ENCODE measurements around the gene SCRN1.

Gene SCRN1

DNA sequence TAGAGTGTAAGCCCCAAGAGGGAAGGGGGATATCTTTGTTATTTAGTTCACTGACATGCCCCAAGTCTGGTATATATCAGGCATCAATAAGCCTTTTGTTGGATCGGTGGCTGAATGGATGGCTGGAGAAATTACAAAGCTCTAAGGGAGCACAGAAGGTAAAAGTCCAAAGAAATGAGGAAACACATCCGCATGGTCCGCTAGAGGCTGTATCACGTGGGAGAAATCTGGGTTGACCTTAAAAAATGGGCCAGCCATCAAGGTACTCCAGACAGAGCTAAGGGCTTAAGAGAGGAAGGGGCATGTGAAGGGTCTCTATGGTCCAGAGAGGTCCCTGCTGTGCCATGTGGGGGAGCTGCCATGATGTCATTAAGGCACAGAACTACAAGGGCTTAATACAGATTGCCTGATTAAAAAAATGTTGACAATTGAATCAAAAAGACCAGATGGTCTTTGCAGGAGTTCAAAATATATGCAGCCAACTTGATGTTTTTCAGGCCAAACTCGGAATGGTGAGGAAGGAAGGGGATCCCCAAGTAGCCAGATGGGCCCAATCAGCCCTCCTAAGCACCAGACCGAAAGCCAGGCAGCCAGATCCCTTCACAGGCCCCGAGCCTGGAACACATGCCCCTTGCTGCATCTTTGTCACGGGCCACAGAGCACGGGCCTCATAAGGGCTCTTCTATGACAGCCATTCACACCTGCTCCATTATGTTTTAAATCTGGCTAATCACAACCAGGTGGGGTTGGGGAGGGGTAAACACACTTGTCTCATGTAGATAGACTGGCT, 31.9 kb downstream of the SCRN1 start:
- TF ChIP-seq, protein P1, sequence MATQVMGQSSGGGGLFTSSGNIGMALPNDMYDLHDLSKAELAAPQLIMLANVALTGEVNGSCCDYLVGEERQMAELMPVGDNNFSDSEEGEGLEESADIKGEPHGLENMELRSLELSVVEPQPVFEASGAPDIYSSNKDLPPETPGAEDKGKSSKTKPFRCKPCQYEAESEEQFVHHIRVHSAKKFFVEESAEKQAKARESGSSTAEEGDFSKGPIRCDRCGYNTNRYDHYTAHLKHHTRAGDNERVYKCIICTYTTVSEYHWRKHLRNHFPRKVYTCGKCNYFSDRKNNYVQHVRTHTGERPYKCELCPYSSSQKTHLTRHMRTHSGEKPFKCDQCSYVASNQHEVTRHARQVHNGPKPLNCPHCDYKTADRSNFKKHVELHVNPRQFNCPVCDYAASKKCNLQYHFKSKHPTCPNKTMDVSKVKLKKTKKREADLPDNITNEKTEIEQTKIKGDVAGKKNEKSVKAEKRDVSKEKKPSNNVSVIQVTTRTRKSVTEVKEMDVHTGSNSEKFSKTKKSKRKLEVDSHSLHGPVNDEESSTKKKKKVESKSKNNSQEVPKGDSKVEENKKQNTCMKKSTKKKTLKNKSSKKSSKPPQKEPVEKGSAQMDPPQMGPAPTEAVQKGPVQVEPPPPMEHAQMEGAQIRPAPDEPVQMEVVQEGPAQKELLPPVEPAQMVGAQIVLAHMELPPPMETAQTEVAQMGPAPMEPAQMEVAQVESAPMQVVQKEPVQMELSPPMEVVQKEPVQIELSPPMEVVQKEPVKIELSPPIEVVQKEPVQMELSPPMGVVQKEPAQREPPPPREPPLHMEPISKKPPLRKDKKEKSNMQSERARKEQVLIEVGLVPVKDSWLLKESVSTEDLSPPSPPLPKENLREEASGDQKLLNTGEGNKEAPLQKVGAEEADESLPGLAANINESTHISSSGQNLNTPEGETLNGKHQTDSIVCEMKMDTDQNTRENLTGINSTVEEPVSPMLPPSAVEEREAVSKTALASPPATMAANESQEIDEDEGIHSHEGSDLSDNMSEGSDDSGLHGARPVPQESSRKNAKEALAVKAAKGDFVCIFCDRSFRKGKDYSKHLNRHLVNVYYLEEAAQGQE (IDR thresholded peaks at IDR 0.05; ENCODE audit: insufficient read depth in 1 of 2, low read depth in 2 of 2, low read length in 2 of 2) = no peak
- TF ChIP-seq POLR2AphosphoS5 (IDR thresholded peaks at IDR 0.05; ENCODE audit: low read depth, low read length) (no peak), SIN3A (IDR thresholded peaks at IDR 0.05; ENCODE audit: borderline replicate concordance, insufficient read depth, low read length) (no peak), TAF1 (IDR thresholded peaks at IDR 0.05; ENCODE audit: borderline replicate concordance, insufficient read depth, low read length) (no peak), FOXP2 (optimal IDR thresholded peaks at IDR 0.05; ENCODE audit: borderline replicate concordance, extremely low read depth, extremely low read length, insufficient read depth) (no peak)

DNA sequence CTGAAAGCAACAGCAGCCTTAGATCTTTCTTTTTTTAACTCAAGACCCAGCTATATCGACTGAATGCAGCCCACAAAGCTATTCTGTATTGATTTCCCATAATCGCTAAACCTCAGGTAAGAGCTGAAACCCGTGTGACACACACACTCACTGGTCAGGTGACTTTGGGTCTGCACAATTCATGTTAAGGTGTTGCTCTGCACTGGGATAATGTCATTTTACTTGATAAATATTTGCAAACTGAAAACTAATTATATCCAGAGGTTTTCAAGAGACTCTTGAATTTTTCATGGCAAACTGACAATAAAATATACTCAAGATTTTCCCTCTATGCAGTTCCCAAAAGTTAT, 33.1 kb downstream of the SCRN1 start:
- TF ChIP-seq, protein P1 (IDR thresholded peaks at IDR 0.05; ENCODE audit: insufficient read depth in 1 of 2, low read depth in 2 of 2, low read length in 2 of 2) = no peak
- no peak for TF ChIP-seq TAF1 (IDR thresholded peaks at IDR 0.05; ENCODE audit: borderline replicate concordance, insufficient read depth, low read length)
- TF ChIP-seq FOXP2 (optimal IDR thresholded peaks at IDR 0.05; ENCODE audit: borderline replicate concordance, extremely low read depth, extremely low read length, insufficient read depth) = no peak
- no peak for TF ChIP-seq POLR2AphosphoS5 (IDR thresholded peaks at IDR 0.05; ENCODE audit: low read depth, low read length)
- no peak for TF ChIP-seq SIN3A (IDR thresholded peaks at IDR 0.05; ENCODE audit: borderline replicate concordance, insufficient read depth, low read length)

DNA sequence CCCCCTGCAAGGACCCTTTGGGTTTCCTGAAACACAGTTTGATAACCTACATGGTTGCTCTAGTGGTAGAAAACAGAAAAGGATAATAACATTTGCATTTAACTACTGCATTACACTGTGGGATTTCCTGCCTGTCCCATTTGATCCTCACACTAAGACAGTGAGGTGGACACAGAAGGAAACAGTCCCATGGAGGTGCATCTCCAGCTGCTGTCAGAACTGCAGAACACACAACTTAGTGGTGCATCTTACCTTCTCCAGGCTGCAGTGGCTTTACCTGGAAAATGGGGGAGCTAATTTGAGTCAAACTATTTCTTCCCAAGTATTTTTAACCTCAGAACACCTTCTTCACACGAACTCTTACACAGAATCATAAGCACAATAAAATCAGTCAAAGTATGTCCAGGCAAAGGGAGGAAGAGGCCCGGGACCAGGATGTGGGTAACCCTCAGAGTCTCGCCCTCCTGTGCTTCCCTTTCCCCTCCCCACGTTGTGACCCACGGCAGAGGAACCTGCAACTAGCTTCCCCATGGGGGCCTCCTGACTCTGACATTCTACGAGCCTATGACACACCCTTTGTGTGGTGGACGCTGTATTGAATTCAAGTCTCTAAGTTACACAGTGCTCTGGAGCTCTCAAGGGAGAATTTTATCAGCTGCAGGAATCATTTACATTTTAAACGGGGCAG, 33.7 kb downstream of the SCRN1 start:
- TF ChIP-seq, protein P1 (IDR thresholded peaks at IDR 0.05; ENCODE audit: insufficient read depth in 1 of 2, low read depth in 2 of 2, low read length in 2 of 2) = no peak
- no peak for TF ChIP-seq FOXP2 (optimal IDR thresholded peaks at IDR 0.05; ENCODE audit: borderline replicate concordance, extremely low read depth, extremely low read length, insufficient read depth)
- no peak for TF ChIP-seq SIN3A (IDR thresholded peaks at IDR 0.05; ENCODE audit: borderline replicate concordance, insufficient read depth, low read length)
- TF ChIP-seq TAF1 (IDR thresholded peaks at IDR 0.05; ENCODE audit: borderline replicate concordance, insufficient read depth, low read length) = no peak
- no peak for TF ChIP-seq POLR2AphosphoS5 (IDR thresholded peaks at IDR 0.05; ENCODE audit: low read depth, low read length)

DNA sequence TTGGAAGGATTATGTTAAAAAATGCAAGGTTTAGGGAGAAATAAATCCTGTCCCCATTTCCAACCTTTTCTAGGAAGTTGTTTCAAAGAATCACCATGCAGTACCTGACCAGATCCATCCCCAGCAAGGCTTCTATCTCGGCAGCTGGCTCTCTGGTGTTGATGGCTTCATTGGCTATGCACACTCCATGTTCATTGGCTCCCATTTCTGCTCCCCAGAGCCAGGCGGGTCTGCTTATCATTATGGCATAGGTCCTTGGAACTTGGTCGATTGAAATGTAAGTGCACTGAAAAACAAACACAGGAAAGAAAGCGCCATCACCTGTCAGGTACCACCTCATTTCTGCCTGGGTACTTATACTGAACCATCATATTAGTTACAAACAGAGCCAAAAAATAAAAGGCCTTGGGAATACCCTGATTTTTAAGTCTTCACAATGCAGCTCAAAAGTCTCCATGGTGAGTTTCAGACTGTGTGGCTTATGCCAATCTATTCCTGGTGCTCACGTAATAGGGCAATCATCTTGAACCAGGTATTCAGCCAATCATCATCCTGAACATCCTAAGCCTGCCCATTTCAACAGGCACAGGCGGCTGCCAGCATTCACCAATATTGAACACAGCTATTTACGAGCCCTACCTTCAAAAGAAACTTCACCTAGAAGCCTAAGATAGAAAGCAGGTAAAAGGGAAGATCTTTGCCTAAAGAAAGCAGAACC, 34.4 kb downstream of the SCRN1 start:
- no peak for TF ChIP-seq SIN3A (IDR thresholded peaks at IDR 0.05; ENCODE audit: borderline replicate concordance, insufficient read depth, low read length)
- TF ChIP-seq, protein P1 (IDR thresholded peaks at IDR 0.05; ENCODE audit: insufficient read depth in 1 of 2, low read depth in 2 of 2, low read length in 2 of 2) = no peak
